Osteoblast (primary cell): ENCODE results near the gene DDX47. TPM values are rescaled to one million over a fixed set of nuclear protein-coding genes. Genes with fewer than 3 reads are reported as not detected.
"Not testable (repeated sequence)": the region's sequence is repeated elsewhere in the genome, so short reads cannot be mapped to it uniquely, and the experiment has no call there.

Source experiments
- DNase-seq: peaks from one replicate; pipeline ENCODE4 v3.0.0; 2011; ENCODE audit warnings: low spot score, mixed read lengths; ENCODE audit not compliant: insufficient read length; ENCODE audit errors: missing footprints
- H2AFZ ChIP-seq: 2 replicates; pipeline ENCODE4 v1.6.0; 2011; ENCODE audit warnings: mild to moderate bottlenecking, low read length
- H3K27ac ChIP-seq: 2 replicates; pipeline ENCODE4 v1.5.1; 2011; ENCODE audit warnings: mild to moderate bottlenecking, low read depth, low read length, moderate library complexity
- H3K27me3 ChIP-seq: 2 replicates; pipeline ENCODE4 v1.6.0; 2012; ENCODE audit warnings: mild to moderate bottlenecking, control low read depth, inconsistent platforms, low read length, moderate library complexity; ENCODE audit not compliant: insufficient read depth
- H3K36me3 ChIP-seq: 2 replicates; pipeline ENCODE4 v1.5.1; 2011; ENCODE audit warnings: mild to moderate bottlenecking, low read length, control low read depth, moderate library complexity; ENCODE audit not compliant: insufficient read depth
- H3K4me1 ChIP-seq: 2 replicates; pipeline ENCODE4 v1.5.1; 2011; ENCODE audit warnings: mild to moderate bottlenecking, low read length, control low read depth, moderate library complexity; ENCODE audit not compliant: insufficient read depth
- H3K4me2 ChIP-seq: 2 replicates; pipeline ENCODE4 v1.6.0; 2011; ENCODE audit warnings: mild to moderate bottlenecking, low read length; ENCODE audit not compliant: insufficient read depth
- H3K4me3 ChIP-seq: fragments of 200-600 bp; sonication (generic); 3 replicates; pipeline ENCODE4 v1.5.1; 2012; ENCODE audit warnings: mild to moderate bottlenecking, low read length, inconsistent platforms; ENCODE audit not compliant: insufficient read depth
- H3K79me2 ChIP-seq: 2 replicates; pipeline ENCODE4 v1.6.0; 2012; ENCODE audit warnings: mild to moderate bottlenecking, low read length, control low read depth, inconsistent platforms; ENCODE audit not compliant: insufficient read depth
- H3K9me3 ChIP-seq: 2 replicates; pipeline ENCODE4 v1.5.1; 2011; ENCODE audit warnings: low read depth, low read length, control low read depth
- H4K20me1 ChIP-seq: 2 replicates; pipeline ENCODE4 v1.6.0; 2012; ENCODE audit warnings: mild to moderate bottlenecking, low read length, control low read depth; ENCODE audit not compliant: insufficient read depth
- CTCF ChIP-seq: IDR thresholded peaks from 2 replicates; pipeline ENCODE4 v1.5.1; 2011; ENCODE audit warnings: mild to moderate bottlenecking, low read depth, low read length, moderate library complexity; ENCODE audit errors: extremely low read depth
- total RNA-seq: library from RNA; depleted of rRNA; stranded (reverse); fragments of >200 nt; gene quantifications from 2 replicates; pipeline ENCODE4 v1.2.3, GENCODE V29; 2012

Gene DDX47
- total RNA-seq, 1 donor: 60.8 TPM

- no peaks in the 10 kb centered on the region for H3K9me3 ChIP-seq
- H3K36me3 ChIP-seq: peaks cover 4% of the 10 kb centered on the region
- H4K20me1 ChIP-seq: no peaks in the 10 kb centered on the region
- TF ChIP-seq CTCF: no peak
- H3K27ac ChIP-seq: peak overlapping the region; percentile 86
- H3K27me3 ChIP-seq: no peaks in the 10 kb centered on the region
- no peak overlapping the region for H3K4me2 ChIP-seq
- no peak overlapping the region for H2AFZ ChIP-seq
- no peaks in the 10 kb centered on the region for H3K79me2 ChIP-seq
- no peak for DNase-seq
- no peak overlapping the region for H3K4me3 ChIP-seq
- peaks cover 35% of the 10 kb centered on the region for H3K4me1 ChIP-seq
Observed at GRCh38 chr12:12839003-12839395, 25.9 kb downstream of the DDX47 start.

DNA sequence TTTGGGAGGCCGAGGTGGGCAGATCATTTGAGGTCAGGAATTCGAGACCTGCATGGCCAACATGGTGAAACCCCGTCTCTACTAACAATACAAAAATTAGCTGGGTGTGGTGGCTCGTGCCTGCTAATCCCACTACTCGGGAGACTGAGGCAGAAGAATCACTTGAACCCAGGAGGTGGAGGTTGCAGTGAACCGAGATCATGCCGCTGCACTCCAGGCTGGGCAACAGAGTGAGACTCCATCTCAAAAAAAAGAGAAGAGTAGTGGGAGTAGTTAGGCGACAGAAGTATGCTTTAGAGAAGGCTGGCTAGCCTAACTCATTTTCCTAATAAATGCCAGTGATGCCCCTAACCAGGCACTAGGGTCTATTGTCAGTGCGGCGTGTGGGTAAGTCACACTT is 26.3 kb downstream of the DDX47 start:
- not testable (repeated sequence) for H3K79me2 ChIP-seq, H4K20me1 ChIP-seq, H3K27me3 ChIP-seq, H3K36me3 ChIP-seq, H3K9me3 ChIP-seq, DNase-seq, H3K4me3 ChIP-seq, H2AFZ ChIP-seq
- Histone ChIP-seq H3K4me2 (peak overlapping the region; percentile 52), H3K4me1 (peaks cover 35% of the 10 kb centered on the region), H3K27ac (peak overlapping the region; percentile 86)

DNA sequence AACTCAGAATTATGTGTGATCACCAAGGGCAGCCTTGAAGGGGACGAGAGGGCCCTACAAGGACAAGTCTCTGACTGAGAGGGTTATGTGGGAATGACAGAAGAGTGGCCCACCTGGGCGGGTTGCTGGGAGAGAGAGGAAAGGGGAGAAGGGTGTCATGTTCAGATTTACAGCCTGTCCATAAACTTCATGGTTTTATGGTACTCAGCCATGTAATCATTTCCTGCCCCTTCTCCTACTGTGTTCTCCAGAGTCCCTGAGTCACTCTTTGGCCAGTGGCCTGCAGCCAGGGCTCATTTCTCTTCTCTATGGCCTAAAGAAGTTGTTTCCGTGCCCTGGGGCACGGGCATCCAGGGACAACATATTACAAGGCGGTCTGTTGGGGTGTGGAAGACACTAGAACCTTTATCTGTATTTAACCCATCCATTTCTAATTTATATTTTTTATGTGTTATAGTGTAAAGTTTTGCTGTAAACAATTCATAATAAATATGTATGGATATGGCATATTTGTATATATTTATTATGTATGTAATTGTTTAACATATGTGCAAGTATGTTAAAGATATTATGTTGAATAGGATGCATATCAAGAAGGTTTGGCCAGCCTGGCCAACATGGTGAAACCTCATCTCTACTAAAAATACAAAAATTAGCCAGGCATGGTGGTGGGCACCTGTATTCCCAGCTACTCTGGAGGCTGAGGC is 26.9 kb downstream of the DDX47 start:
- Histone ChIP-seq H3K9me3 (no peaks in the 10 kb centered on the region), H3K4me1 (peaks cover 32% of the 10 kb centered on the region), H3K79me2 (no peaks in the 10 kb centered on the region), H4K20me1 (no peaks in the 10 kb centered on the region), H3K4me3 (no peak overlapping the region), H3K27ac (peak overlapping the region; percentile 86), H3K36me3 (peaks cover 4% of the 10 kb centered on the region), H3K4me2 (peak overlapping the region; percentile 52), H3K27me3 (no peaks in the 10 kb centered on the region), H2AFZ (no peak overlapping the region)
- no peak for TF ChIP-seq CTCF
- DNase-seq: peak; percentile 84

DNA sequence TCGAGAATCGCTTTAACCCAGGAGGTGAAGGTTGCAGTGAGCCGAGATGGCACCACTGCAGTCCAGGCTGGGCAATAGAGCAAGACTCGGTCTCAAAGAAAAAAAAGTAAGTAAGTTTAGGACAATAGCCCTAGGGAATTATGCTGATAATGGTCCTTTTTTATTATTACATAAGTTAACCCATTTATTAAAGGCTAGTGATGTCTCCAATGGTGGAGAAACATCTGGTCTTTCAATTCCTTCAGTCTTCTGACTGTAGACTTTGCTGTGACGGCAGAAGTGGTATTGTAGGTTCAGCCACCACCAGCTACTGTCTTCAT is 27.4 kb downstream of the DDX47 start:
- Histone ChIP-seq H3K36me3 (peaks cover 4% of the 10 kb centered on the region), H3K4me3 (no peak overlapping the region), H3K79me2 (no peaks in the 10 kb centered on the region), H3K27ac (peak overlapping the region; percentile 86), H3K27me3 (no peaks in the 10 kb centered on the region), H4K20me1 (no peaks in the 10 kb centered on the region), H3K9me3 (no peaks in the 10 kb centered on the region), H2AFZ (no peak overlapping the region), H3K4me2 (no peak overlapping the region), H3K4me1 (peaks cover 27% of the 10 kb centered on the region)
- no peak for TF ChIP-seq CTCF
- DNase-seq: no peak

GRCh38 chr12:12841428-12841827 is 28.3 kb downstream of the DDX47 start:
- not testable (repeated sequence) for H3K79me2 ChIP-seq, H3K27ac ChIP-seq, H3K36me3 ChIP-seq, H3K4me2 ChIP-seq, H3K4me3 ChIP-seq, DNase-seq, H4K20me1 ChIP-seq, H3K27me3 ChIP-seq, H3K9me3 ChIP-seq, H2AFZ ChIP-seq
- H3K4me1 ChIP-seq: peaks cover 26% of the 10 kb centered on the region
